SJCRH30 (cell line): ENCODE results near the gene SGK1. TPM values are rescaled to one million over a fixed set of nuclear protein-coding genes. Genes with fewer than 3 reads are reported as not detected.

ENCODE experiments used
- DNase-seq, 2 experiments: peaks; one replicate each; pipeline ENCODE4 v3.0.0-alpha.2; 2015 to 2020
- H3K27ac ChIP-seq: fragments of 250-450 bp; sonication (Bioruptor Pico); 2 replicates; pipeline ENCODE4 v1.5.1; 2020; ENCODE audit warnings: mild to moderate bottlenecking, moderate library complexity
- H3K27me3 ChIP-seq: fragments of 250-450 bp; sonication (Bioruptor Pico); 2 replicates; pipeline ENCODE4 v1.5.1; 2020; ENCODE audit warnings: mild to moderate bottlenecking, moderate library complexity
- H3K36me3 ChIP-seq: fragments of 250-450 bp; sonication (Bioruptor Pico); 2 replicates; pipeline ENCODE4 v1.5.1; 2020; ENCODE audit warnings: mild to moderate bottlenecking, moderate library complexity
- H3K4me1 ChIP-seq: fragments of 250-450 bp; sonication (Bioruptor Pico); 2 replicates; pipeline ENCODE4 v1.5.1; 2020; ENCODE audit warnings: mild to moderate bottlenecking, moderate library complexity
- H3K4me3 ChIP-seq: fragments of 250-450 bp; sonication (Bioruptor Pico); 2 replicates; pipeline ENCODE4 v1.5.1; 2020; ENCODE audit warnings: mild to moderate bottlenecking, moderate library complexity
- H3K9me3 ChIP-seq: fragments of 250-450 bp; sonication (Bioruptor Pico); replicated peaks from 2 replicates; pipeline ENCODE4 v1.5.1; 2020; ENCODE audit warnings: mild to moderate bottlenecking, moderate library complexity
- total RNA-seq: library from RNA; depleted of rRNA; stranded (reverse); fragments of >200 nt; shearing (Covaris generic); gene quantifications from 2 replicates; pipeline ENCODE4 v1.2.3, GENCODE V29; 2014

SGK1 gene
- total RNA-seq, 1 experiment from 2014 or later = 1.6 TPM

DNA sequence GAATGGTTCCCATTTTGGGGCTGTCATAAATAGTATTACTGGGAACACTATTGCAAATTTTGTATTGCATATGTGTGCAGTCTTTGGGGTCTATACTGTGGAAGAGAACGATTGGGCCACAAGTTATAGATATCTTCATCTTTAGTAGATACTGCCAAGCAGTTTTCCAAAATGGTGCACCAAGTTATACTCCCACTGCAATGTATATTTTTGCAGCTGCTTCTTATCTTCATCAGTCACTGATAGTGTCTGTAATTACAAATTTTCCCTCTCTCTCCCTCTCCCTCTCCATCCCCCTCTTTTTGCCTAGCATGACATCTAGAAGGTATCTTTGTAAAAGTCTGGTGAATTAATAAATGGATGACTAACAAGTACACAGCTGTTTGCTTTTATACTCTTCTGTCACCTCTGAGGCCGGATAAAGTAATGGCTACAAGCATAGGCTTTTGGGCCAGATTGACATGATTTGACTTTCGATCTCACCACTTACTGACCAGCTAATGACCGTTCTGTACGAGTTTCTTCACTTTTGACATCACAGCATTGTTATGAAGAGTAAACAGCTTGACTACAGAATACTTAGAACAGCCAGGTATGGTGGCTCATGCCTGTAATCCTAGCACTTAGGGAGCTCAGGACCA lies 152.2 kb downstream of the SGK1 start:
- DNase-seq = no peak
- no peaks in the 10 kb centered on the region for H3K9me3 ChIP-seq
- no peaks in the 10 kb centered on the region for H3K27me3 ChIP-seq
- H3K4me1 ChIP-seq = no peaks in the 10 kb centered on the region
- no peaks in the 10 kb centered on the region for H3K36me3 ChIP-seq
- H3K4me3 ChIP-seq = no peak overlapping the region
- H3K27ac ChIP-seq = no peak overlapping the region

DNA sequence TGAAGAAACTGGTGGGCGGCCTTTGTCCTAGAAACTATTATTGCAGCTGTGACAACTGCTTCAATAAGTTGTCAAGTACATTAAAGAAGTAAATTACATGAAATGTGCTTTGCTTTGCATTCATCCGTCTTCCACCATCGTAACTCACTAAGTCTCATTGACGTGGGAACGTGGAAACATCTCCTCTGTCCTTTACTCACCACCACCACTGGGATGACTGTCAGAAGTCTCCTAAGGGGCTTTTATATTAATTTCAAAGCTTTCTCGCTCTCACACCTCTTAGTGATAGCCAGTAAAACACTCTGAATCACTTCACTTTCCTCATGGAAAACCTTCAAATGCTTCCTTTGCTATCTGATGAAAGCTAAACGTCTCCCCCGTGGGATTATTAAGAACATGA lies 153.6 kb downstream of the SGK1 start:
- no peaks in the 10 kb centered on the region for H3K27me3 ChIP-seq
- H3K9me3 ChIP-seq = no peaks in the 10 kb centered on the region
- no peak overlapping the region for H3K27ac ChIP-seq
- no peak for DNase-seq
- H3K4me1 ChIP-seq = no peaks in the 10 kb centered on the region
- H3K36me3 ChIP-seq = no peaks in the 10 kb centered on the region
- no peak overlapping the region for H3K4me3 ChIP-seq

DNA sequence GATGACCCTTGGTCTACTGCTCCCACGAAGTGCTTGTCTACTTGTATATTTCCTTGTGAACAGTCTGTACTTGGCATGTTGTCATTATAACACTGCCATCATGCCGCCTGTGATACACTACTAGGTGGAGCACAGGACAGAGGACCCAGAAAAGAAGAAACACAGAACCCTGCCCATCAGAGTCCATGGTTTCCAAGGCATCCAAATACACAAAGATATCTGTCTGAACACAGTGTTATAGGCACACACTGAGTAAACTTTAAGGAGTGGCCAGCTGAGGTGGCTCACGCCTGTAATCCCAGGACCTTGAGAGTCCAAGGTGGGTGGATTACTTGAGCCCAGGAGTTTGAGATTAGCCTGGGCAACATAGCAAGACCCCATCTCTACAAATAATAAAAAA lies 155.0 kb downstream of the SGK1 start:
- Histone ChIP-seq H3K27me3 (no peaks in the 10 kb centered on the region), H3K27ac (no peak overlapping the region), H3K4me3 (no peak overlapping the region), H3K36me3 (no peaks in the 10 kb centered on the region), H3K9me3 (no peaks in the 10 kb centered on the region), H3K4me1 (no peaks in the 10 kb centered on the region)
- DNase-seq = no peak

- no peak for DNase-seq
- H3K4me3 ChIP-seq = no peak overlapping the region
Observed at GRCh38 chr6:134161041-134161440, 156.9 kb downstream of the SGK1 start.

GRCh38 chr6:134152767-134153485 lies 165.0 kb downstream of the SGK1 start:
- no peak for DNase-seq
- H3K9me3 ChIP-seq = no peaks in the 10 kb centered on the region; the same call in 1 of the 2 replicates
- no peaks in the 10 kb centered on the region for H3K4me1 ChIP-seq
- H3K27me3 ChIP-seq = no peaks in the 10 kb centered on the region
- no peaks in the 10 kb centered on the region for H3K36me3 ChIP-seq
- no peak overlapping the region for H3K4me3 ChIP-seq
- no peak overlapping the region for H3K27ac ChIP-seq

More at GRCh38 chr6:134161041-134161440, 156.9 kb downstream of the SGK1 start:
- Histone ChIP-seq H3K27ac (no peak overlapping the region), H3K27me3 (no peaks in the 10 kb centered on the region), H3K9me3 (no peaks in the 10 kb centered on the region; the same call in 1 of the 2 replicates), H3K36me3 (no peaks in the 10 kb centered on the region), H3K4me1 (no peaks in the 10 kb centered on the region)

DNA sequence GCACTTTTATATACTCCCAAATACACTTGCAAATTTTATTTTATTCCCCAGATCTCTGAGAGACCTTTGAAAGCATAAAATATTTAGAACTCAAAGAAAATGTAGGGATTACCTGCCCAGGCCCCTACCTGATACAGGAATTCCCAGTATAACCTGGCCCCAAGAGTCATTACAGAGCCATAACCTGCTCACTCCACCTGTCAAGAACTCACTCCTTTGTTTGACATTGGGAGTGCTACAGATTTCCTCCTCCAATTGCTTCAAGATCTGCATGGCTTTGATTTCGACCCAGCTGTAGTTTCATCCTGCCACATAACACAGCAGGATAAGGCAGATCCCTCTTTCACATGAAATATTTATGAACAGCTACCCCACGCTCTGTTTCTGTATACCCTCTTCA lies 169.3 kb downstream of the SGK1 start:
- Histone ChIP-seq H3K27me3 (no peaks in the 10 kb centered on the region), H3K4me1 (no peaks in the 10 kb centered on the region), H3K9me3 (no peaks in the 10 kb centered on the region), H3K4me3 (no peak overlapping the region), H3K27ac (no peak overlapping the region), H3K36me3 (no peaks in the 10 kb centered on the region)
- DNase-seq = no peak

GRCh38 chr6:134147034-134147533 lies 170.8 kb downstream of the SGK1 start:
- no peak overlapping the region for H3K4me3 ChIP-seq
- no peaks in the 10 kb centered on the region for H3K36me3 ChIP-seq
- H3K4me1 ChIP-seq = no peaks in the 10 kb centered on the region
- no peak for DNase-seq
- H3K9me3 ChIP-seq = no peaks in the 10 kb centered on the region
- H3K27ac ChIP-seq = no peak overlapping the region
- no peaks in the 10 kb centered on the region for H3K27me3 ChIP-seq

DNA sequence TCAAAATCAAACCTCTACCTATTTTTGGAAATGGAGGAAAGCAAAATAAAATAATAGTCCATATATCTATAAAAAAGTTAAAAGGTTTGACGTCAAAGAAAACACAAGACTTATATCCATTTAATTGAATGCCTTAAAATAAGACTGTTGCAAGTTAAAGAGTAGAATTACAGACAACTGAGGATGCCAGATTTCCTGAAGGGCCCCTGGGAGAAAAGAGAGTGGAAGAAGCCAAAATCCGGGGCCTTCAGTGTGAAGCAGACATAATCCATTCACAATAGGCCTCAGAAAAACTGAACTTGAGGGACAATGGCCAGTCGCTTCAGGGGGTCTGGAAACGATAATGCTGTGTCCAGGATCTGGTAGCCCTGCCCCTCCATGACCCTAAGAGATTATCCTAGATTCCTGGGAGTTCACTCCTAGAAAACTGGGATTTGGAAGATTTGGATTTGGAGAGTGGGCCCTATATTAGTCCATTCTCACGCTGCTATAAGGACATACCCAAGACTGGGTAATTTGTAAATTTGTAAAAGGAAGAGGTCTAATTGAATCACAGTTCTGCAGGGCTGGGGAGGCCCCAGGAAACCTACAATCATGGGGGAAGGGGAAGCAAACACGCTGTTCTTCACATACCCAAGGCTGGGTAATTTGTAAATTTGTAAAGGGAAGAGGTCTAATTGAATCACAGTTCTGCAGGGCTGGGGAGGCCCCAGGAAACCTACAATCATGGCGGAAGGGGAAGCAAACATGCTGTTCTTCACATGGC lies 171.5 kb downstream of the SGK1 start:
- no peaks in the 10 kb centered on the region for H3K9me3 ChIP-seq
- no peak overlapping the region for H3K27ac ChIP-seq
- no peaks in the 10 kb centered on the region for H3K4me1 ChIP-seq
- H3K4me3 ChIP-seq = no peak overlapping the region
- no peaks in the 10 kb centered on the region for H3K27me3 ChIP-seq
- no peaks in the 10 kb centered on the region for H3K36me3 ChIP-seq
- no peak for DNase-seq

DNA sequence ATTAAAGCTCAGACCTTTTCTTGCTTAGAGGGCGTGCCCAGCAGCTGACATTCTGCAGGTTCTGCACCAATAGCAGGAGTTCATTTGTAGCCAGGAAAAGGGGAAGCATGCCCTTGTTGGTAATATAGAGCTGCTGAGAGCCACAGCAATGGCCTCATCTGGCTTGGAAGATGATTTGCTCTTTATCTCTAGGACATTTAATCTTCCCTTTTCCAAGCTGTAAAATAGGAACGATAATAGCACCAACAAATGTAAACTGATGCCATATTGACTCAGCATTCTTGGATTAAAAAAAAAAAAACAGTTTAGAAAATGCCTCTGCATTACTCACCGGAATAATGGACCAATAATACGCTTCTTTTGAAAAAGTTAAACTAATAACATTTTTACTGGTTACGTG lies 172.1 kb downstream of the SGK1 start:
- no peaks in the 10 kb centered on the region for H3K9me3 ChIP-seq
- no peak overlapping the region for H3K27ac ChIP-seq
- peak in 1 of 2 experiments; percentile 16 for DNase-seq
- no peak overlapping the region for H3K4me3 ChIP-seq
- no peaks in the 10 kb centered on the region for H3K36me3 ChIP-seq
- no peaks in the 10 kb centered on the region for H3K4me1 ChIP-seq
- H3K27me3 ChIP-seq = no peaks in the 10 kb centered on the region

DNA sequence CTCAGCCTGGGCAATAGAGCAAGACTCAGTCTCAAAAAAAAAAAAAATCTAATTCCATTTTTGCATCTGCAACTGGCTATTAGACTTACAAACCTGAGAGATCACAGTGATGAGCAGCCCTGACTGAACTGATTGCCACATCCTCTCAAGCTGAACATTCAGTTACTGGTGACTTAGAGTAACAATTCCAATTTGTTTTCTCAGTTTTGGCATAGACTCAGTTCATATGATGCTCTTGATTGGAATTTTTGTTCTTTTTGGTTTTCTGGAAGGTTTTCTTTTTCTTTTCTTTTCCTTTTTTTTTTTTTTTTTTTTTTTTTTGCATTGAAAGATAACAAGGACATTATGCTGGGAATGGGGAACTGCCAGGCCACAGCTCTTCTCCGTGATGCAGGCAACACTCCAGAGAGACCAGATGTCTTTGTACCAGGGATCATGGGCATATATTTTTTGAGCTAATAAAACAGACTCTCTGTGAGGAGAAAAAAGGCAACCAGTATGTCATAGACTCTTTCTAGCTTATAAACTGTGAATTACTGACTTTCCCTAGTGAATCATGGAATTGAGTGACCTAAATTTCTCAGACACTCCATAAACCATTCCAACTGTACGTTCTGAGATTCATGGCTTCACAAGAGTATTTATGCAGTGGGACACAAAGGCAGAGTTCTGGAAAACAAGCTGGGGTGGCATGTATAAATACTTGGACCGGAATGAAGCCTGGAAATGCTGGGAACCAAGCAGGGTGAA lies 179.5 kb downstream of the SGK1 start:
- H3K4me3 ChIP-seq = no peak overlapping the region
- DNase-seq = no peak
- no peaks in the 10 kb centered on the region for H3K4me1 ChIP-seq
- no peaks in the 10 kb centered on the region for H3K36me3 ChIP-seq
- H3K27ac ChIP-seq = no peak overlapping the region
- no peaks in the 10 kb centered on the region for H3K27me3 ChIP-seq
- H3K9me3 ChIP-seq = no peaks in the 10 kb centered on the region

DNA sequence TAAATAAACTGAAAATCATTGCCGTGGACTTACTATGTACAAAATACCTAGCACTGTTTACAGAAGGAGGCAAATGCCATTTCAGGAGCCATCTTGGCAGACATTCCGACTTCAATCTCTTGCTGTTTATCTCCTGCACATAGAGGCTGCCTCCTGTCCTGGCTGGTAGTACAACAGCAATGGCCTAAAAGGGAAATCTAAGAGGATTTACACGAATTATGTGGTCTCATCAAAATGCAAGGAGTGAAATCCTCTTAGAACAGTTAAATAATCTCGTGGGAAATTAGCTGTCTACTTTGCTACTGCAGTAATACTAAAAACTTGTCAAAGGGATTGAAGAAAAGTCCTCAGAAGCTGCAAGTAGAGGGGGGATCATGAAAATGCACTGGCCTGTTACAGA lies 183.3 kb downstream of the SGK1 start:
- no peak for DNase-seq
- Histone ChIP-seq H3K27ac (no peak overlapping the region), H3K4me3 (no peak overlapping the region), H3K36me3 (no peaks in the 10 kb centered on the region), H3K9me3 (no peaks in the 10 kb centered on the region), H3K27me3 (no peaks in the 10 kb centered on the region), H3K4me1 (no peaks in the 10 kb centered on the region)

DNA sequence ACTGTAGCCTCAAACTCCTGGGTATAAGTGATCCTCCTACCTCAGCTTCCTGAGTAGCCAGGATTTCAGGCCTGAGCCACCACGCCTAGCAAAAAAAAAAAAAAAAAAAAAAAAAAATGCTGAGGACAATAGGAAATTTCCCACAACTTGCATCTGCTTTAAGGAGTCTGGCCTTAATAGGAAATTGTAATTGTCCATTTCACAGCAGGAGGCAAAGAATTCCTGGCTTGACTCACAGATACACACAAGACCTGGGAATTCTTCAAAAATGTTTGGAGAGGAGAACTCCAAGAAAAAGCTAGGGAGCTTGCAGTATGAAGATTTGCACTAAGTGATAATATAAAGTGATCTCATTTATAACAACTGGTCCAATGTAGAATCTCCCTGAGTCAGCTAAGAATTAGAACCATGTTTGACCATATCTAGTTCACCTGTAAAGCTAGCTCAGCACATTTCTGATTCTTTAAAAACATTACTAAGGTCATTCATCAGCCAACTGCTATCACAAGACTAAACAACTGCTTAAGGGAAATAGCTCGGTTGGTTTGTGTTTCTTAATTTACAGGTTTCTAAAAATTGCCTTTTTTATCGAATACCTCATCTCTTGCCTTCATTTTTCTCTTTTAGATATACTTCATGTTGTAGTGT lies 185.3 kb downstream of the SGK1 start:
- no peak for DNase-seq
- no peaks in the 10 kb centered on the region for H3K4me1 ChIP-seq

GRCh38 chr6:134131530-134132139 lies 186.3 kb downstream of the SGK1 start:
- DNase-seq = no peak
- Histone ChIP-seq H3K36me3 (no peaks in the 10 kb centered on the region), H3K9me3 (no peaks in the 10 kb centered on the region), H3K27me3 (no peaks in the 10 kb centered on the region), H3K27ac (no peak overlapping the region), H3K4me3 (no peak overlapping the region), H3K4me1 (no peaks in the 10 kb centered on the region)

More for the DNA sequence above, 185.3 kb downstream of the SGK1 start:
- no peak overlapping the region for H3K27ac ChIP-seq
- H3K9me3 ChIP-seq = no peaks in the 10 kb centered on the region
- no peaks in the 10 kb centered on the region for H3K27me3 ChIP-seq
- H3K36me3 ChIP-seq = no peaks in the 10 kb centered on the region
- H3K4me3 ChIP-seq = no peak overlapping the region

DNA sequence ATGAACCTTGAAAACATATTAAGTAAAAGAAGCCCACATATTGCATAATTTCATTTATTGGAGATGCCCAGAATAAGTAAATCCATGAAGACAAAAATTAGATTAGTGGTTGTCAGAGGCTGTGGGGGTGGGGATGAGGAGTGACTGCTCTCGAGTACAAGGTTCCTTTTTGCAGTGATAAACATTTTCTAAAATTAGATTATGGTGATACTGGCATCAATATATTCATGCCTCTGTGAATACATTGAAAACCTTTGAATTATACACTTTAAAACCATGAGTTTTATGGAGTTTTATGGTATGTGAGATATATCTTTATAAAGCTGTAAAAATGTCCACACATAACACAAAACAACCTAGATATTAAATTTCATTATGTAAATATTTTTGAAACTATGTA lies 189.8 kb downstream of the SGK1 start:
- no peak overlapping the region for H3K27ac ChIP-seq
- no peaks in the 10 kb centered on the region for H3K36me3 ChIP-seq
- no peak for DNase-seq
- H3K4me1 ChIP-seq = no peaks in the 10 kb centered on the region
- no peaks in the 10 kb centered on the region for H3K27me3 ChIP-seq
- H3K4me3 ChIP-seq = no peak overlapping the region
- H3K9me3 ChIP-seq = no peaks in the 10 kb centered on the region
